Measurements from ENCODE around the gene RUFY2.
"Not testable (repeated sequence)": the region's sequence is repeated elsewhere in the genome, so short reads cannot be mapped to it uniquely, and the experiment has no call there.

RUFY2 gene, protein sequence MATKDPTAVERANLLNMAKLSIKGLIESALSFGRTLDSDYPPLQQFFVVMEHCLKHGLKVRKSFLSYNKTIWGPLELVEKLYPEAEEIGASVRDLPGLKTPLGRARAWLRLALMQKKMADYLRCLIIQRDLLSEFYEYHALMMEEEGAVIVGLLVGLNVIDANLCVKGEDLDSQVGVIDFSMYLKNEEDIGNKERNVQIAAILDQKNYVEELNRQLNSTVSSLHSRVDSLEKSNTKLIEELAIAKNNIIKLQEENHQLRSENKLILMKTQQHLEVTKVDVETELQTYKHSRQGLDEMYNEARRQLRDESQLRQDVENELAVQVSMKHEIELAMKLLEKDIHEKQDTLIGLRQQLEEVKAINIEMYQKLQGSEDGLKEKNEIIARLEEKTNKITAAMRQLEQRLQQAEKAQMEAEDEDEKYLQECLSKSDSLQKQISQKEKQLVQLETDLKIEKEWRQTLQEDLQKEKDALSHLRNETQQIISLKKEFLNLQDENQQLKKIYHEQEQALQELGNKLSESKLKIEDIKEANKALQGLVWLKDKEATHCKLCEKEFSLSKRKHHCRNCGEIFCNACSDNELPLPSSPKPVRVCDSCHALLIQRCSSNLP

GRCh38 chr10:68406815-68407548 lies at the start of gene RUFY2:
Gene RUFY2 (minus strand): TSS chr10:68407277. CDS start chr10:68407189, 88 bp downstream.
- peak; percentile 68 for DNase-seq

- DNase-seq, result not testable (repeated sequence)
Measured at GRCh38 chr10:68449698-68450097, 42.6 kb upstream of the RUFY2 start.

GRCh38 chr10:68446179-68446578 lies 39.1 kb upstream of the RUFY2 start:
- no peak for DNase-seq

DNA sequence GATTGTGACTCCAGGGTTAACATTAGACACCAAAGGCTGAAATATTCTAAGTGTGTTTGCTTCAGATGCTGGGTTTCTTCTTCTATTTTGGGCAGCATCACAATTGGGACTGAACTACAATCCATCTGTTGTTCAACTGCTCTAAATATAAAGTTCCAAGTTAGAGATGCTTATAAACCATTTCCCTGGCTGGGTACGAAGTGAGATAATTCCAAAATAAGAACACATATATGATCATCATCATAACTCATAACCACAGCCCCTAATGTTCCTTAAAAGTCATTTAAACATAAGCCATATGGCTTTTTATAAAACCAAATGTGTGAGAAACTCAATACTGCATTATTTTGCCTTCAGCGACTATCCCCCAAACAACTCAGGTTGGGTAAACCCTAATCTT lies 35.9 kb upstream of the RUFY2 start:
- no peak for DNase-seq

DNA sequence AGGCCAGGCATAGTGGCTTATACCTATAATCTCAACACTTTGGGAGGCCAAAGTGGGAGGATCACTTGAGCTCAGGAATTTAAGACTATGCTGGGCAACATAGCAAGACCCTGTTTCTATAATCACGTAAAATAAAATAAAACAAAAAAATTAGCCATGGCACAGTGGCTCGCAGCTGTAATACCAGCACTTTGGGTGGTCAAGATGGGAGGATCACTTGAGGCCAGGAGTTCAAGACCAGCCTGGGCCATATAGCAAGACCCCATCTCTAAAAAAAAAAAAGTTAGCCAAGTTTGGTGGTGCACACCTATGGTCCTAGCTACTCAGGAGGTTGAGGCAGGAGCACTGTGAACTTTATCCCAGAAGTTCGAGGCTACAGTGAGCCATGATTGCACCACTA lies 33.8 kb upstream of the RUFY2 start:
- no peak for DNase-seq

- DNase-seq, result no peak
Measured at GRCh38 chr10:68435803-68436202, 28.7 kb upstream of the RUFY2 start.

GRCh38 chr10:68434657-68435056 lies 27.6 kb upstream of the RUFY2 start:
- no peak for DNase-seq

DNA sequence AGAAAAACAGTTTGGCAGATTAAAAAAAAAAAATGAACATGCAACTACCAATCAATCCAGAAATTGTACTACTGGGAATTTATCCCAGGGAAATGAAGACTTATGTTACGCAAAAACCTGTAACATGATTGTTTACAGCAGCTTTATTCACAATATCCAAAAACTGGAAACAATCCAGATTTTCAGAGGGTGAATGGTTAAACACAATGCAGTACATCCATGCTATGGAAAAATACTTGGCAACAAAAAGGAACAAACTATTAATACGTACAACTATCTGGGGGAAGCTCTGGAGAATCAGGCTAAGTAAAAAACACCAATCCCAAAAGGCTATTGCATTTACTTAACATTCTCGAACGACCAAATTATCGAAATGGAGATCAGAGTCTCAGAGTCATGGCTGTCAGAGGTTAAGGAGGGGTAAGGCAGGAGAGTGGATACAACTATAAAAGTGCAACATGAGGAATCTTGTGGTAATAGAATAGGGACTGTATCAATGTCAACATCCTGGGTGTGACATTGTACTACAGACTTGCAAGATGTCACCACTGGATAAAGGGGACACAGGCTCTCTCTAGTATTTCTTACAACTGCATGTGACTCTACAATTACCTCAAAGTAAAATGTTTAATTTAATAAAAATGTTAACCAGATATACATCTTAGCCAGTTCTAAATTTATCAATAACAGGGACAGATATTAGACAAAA lies 21.5 kb upstream of the RUFY2 start:
- DNase-seq, result no peak

GRCh38 chr10:68424454-68425014 lies 17.5 kb upstream of the RUFY2 start:
- no peak for DNase-seq

DNA sequence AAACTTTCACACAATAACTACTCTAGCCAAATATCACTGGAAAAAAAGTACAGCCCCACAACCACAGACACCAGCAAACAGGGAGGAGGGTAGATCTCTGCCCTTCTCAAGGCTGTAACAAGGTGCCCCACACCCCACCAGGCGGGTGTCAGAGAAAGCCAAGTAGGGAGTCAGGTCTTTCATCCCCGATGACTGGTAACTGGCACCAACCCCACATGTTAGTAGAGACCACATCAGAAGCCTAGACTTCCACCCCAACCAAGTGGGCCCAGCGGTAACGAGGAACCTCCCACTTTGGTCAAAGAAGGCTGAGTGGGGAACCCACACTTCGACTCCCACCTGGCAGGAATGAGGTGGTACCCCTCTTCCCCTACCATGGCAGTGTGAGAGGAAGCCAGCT lies 16.4 kb upstream of the RUFY2 start:
- DNase-seq, result peak; percentile 16

DNA sequence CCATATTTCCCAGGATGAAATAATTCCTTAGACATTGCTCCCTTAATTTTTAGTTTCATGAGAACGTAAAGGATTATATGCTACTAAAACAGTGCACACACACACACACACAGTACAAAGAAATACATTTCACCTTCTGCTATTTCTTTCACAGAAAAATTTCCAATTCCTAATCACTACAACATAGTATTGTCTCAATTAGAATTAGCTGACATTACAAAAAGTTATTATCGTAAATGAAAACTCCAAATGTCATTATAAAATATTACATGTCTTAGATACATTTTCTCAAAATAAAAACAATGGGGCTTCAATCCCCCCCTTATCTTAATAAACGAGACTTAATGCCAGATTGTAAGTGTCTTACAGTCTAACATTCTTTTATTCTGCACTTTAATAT lies 12.3 kb upstream of the RUFY2 start:
- no peak for DNase-seq

DNA sequence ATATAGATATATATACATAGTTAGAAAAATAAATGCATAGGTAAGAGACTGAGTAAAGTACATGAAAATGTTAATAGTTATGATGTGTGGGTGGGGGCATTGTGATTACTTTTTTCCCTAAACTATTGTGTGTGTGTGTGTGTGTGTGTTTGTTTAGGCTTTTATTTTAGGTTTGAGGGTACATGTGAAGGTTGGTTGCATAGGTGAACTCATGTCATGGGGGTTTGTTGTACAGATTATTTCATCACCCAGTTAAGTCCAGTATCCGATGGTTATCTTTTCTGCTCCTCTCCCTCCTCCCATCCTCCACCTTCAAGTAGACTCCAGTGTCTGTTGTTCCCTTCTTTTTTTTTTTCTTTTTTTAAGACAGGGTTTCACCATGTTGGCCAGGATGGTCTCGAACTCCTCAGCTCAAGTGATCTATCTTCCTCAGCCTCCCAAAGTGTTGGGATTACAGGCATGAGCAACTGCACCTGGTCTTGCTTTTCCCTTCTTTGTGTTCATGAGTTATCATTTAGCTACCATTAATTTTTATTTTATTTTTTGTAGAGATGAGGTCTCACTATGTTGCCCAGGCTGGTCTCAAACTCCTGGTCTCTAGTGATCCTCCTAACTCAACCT lies 1.9 kb upstream of the RUFY2 start:
- no peak for DNase-seq

DNA sequence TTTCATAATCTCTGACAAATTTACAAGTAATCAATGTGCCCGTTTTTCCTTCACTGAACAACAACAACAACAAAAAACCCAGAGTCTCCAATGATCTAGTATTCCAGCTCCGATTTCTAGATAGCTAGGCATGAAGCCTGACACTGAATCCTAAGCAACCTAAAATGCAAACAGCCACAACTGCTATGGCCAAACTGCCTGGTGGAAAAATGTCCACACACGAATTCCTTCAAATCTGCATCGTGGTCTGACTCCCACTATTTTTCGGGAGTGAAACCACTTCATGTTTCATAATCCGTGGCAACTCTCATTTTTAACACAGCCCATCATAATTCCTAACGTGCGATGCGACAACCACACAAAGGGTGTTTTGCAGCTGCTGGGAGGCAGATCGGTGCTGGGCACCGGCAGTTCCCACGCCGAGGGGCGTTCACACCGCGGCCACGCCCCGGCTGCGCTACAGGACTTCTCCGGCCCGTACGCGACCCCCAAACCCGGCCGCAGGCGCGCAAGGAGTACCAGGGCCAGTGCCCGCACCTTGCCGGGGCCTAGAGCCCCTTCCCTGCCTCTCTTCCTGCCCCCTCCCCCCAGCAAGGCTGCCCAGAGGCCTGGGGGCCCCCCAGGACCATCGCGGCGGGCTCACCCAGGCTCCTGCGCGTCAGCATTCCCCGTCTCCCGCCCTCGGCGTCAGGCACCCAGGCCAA lies 814 bp downstream of the RUFY2 start:
- DNase-seq, result peak; percentile 6

DNA sequence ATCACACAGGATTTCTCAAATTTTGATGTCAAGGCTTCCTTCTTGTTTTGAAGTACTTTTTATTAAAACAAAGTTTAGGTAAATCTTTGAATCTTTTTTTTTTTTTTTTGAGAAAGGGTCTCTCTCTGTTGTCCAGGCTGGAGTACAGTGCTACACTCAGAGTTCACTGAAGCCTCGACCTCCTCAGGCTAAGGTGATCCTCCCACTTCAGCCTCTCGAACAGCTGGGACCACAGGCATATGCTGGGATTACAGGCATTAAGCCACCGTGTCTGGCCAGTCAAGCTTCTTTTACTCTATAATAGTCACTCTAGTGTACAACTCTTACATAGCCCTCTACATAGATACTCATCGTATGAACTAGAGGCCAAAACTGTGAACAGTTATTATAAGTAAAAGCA lies 3.4 kb downstream of the RUFY2 start:
- no peak for DNase-seq

DNA sequence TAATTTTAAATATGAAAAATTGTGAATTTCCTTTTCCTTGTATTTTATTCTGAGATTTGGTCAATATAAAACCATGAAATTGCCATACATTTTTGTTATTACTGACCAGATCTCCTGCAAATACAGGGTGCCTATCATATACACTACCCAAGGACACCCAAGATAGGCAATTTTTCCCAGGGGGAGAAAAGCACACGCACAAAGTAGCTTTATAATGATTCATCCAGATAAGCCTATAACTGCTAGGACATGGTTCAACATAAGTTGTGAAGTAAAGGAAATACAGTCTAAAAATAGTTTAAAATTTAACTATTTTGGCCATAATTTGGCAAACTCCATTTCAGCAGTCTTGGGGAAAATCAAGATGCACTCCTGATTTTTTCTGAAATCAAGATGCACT lies 4.8 kb downstream of the RUFY2 start:
- DNase-seq, result no peak

GRCh38 chr10:68397005-68397404 lies 10.1 kb downstream of the RUFY2 start:
- no peak for DNase-seq

GRCh38 chr10:68385740-68386139 lies 21.3 kb downstream of the RUFY2 start:
- DNase-seq, result no peak

GRCh38 chr10:68371604-68372003 lies 35.5 kb downstream of the RUFY2 start:
- DNase-seq, result no peak

DNA sequence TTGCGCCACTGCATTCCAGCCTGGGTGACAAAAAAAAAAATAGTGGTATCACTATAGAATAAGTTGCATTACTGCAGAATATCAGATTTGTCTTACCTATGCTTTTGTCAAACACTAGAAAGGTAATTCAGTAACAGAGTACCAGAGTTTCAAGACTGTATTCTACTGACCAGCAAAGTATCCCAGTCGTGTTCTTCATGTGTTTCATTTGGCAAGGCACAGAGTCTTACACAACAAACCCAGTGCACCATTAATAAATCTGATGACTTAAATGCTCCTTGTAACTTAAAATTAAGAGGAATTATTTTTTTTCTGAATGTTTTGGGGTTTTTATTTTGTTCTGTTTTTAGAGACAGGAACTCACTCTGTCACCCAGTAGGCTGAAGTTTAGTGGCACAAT lies 40.0 kb downstream of the RUFY2 start:
- DNase-seq, result no peak

DNA sequence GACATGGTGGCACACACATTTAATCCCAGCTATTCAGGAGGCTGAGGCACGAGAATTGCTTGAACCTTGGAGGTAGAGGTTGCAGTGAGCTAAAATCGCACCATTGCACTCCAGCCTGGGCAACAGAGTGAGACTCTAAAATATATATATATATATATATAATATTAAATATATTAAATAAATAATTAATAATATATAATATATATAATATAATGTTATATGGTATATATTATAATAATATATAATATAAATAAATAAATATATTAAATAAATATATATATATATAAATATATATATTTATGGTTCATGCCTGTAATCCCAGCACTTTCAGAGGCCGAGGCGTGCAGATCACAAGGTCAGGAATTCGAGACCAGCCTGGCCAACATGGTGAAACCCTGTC lies 40.5 kb downstream of the RUFY2 start:
- no peak for DNase-seq

GRCh38 chr10:68365611-68366010 lies 41.5 kb downstream of the RUFY2 start:
- DNase-seq, result no peak
